ENCODE results near the gene WWC2.
"Not testable (repeated sequence)": the region's sequence is repeated elsewhere in the genome, so short reads cannot be mapped to it uniquely, and the experiment has no call there.

WWC2 gene

DNA sequence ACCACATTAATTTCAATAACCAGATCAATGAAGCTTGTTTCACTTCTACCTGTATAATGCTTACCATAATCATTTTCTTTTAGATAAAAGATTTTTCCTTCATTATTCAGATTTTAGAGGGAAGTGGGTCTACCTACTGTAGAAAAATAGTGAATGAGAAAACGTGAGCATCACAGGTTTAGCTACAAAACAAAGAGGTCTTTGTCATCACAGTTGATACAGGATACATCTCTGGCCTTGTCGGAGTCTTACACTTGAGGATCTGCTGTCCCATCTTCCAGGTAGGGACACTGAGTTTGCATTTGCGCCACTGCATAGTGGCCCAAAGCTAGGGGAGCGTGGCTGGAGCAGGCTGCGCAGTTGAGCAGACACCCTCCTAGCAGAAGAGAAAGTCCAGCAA is 222.5 kb downstream of the WWC2 start:
- FAIRE-seq: no peak

DNA sequence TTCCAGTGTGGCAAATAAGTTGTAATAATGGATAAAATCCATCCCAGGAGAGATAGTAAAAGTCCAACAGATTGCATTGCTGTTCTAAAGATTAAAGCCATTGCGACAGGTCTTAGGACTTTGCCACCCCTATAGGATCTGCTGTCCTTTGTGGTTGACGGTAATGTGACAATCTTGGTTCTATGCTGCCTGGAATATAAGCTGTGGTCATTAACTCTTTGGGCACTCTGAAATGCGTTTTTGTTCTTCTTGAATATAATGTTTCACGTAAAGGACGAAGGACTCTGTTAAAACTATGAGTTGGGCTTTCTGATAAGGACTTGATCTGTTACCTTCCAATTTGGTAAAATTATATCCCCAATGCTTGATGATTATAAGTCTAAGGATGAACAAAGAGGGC is 223.3 kb downstream of the WWC2 start, which contains the start of gene CLDN24:
Gene CLDN24, minus strand, starts transcription at position 101 of the 400 bp plus-strand sequence. Its CDS starts 0 bp downstream, at position 101.
- FAIRE-seq (no peak), DNase-seq (ENCODE audit: insufficient read length, low spot score) (no peak)
- TF ChIP-seq POLR2A (IDR thresholded peaks at IDR 0.05; ENCODE audit: low read depth, low read length): no peak

More for the DNA sequence above, 222.5 kb downstream of the WWC2 start:
- no peak for TF ChIP-seq POLR2A (IDR thresholded peaks at IDR 0.05; ENCODE audit: low read depth, low read length)
- DNase-seq (ENCODE audit: insufficient read length, low spot score): no peak

- no peak for TF ChIP-seq POLR2A (IDR thresholded peaks at IDR 0.05; ENCODE audit: low read depth, low read length)
- FAIRE-seq (no peak), DNase-seq (ENCODE audit: insufficient read length, low spot score) (no peak)
Observed at GRCh38 chr4:183323295-183323694, 224.2 kb downstream of the WWC2 start.

DNA sequence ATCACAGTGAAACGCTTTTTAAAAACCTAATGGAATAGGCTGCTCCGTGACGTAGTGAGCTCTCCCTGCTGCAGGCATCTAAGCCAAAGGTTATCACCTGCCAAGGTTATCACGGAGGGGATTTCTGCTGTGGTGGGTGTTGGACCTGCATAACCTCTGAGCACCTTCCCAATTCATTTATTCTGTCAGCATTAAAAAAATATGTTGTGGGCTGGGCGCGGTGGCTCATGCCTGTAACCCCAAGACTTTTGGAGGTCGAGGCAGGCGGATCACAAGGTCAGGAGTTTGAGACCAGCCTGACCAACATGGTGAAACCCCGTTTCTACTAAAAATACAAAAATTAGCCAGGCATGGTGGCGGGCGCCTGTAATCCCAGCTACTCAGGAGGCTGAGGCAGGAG is 225.0 kb downstream of the WWC2 start:
- DNase-seq (ENCODE audit: insufficient read length, low spot score); FAIRE-seq: not testable (repeated sequence)

- FAIRE-seq (no peak), DNase-seq (ENCODE audit: insufficient read length, low spot score) (no peak)
- TF ChIP-seq POLR2A (IDR thresholded peaks at IDR 0.05; ENCODE audit: low read depth, low read length): no peak
Observed at GRCh38 chr4:183324619-183325018, 225.6 kb downstream of the WWC2 start.

GRCh38 chr4:183326387-183326786 is 227.3 kb downstream of the WWC2 start:
- not testable (repeated sequence) for DNase-seq (ENCODE audit: insufficient read length, low spot score); FAIRE-seq

DNA sequence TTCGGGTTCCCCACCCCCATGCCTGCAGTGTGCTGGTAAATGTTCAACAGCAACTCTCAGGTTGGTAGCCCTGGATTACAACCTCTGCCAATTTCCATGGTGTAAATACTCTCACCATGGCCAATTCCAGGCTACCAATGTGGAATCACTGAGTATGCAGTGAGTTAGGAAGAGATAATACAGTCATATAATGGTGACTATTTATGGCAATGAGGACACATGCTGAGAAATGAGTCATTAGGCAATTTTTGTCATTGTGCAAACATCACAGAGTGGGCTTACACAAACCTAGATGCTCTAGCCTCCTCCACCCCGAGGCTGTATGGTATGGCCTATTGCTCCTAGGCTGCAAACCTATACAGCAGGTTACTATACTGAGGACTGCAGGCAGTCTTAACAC is 227.8 kb downstream of the WWC2 start:
- TF ChIP-seq POLR2A (IDR thresholded peaks at IDR 0.05; ENCODE audit: low read depth, low read length): no peak
- DNase-seq (ENCODE audit: insufficient read length, low spot score) (no peak), FAIRE-seq (no peak)

- TF ChIP-seq POLR2A (IDR thresholded peaks at IDR 0.05; ENCODE audit: low read depth, low read length): no peak
- FAIRE-seq: no peak
- DNase-seq (ENCODE audit: insufficient read length, low spot score): no peak
Observed at GRCh38 chr4:183327827-183328226, 228.8 kb downstream of the WWC2 start.

DNA sequence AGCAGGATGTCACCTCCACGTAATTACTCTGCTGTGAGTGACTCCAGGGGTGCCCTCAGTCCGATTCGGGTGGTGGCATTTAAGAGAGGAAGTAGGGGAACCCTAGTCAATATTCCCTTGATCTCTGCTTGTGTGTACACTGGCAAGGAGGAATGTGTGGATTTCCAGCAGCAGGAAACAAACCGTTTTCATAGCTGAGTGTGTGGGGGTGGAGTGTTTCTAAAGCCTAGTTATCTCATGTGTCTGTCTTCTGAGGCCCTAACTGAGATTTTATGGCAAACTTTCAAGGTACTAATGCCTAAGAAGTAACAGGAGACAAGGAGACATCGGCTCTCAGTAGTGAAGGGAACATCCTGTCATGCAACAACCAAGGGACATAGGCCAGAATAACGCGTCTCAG is 229.8 kb downstream of the WWC2 start:
- no peak for TF ChIP-seq POLR2A (IDR thresholded peaks at IDR 0.05; ENCODE audit: low read depth, low read length)
- FAIRE-seq: no peak
- DNase-seq (ENCODE audit: insufficient read length, low spot score): no peak

GRCh38 chr4:183329244-183329643 is 230.2 kb downstream of the WWC2 start:
- DNase-seq (ENCODE audit: insufficient read length, low spot score) (no peak), FAIRE-seq (no peak)
- no peak for TF ChIP-seq POLR2A (IDR thresholded peaks at IDR 0.05; ENCODE audit: low read depth, low read length)

DNA sequence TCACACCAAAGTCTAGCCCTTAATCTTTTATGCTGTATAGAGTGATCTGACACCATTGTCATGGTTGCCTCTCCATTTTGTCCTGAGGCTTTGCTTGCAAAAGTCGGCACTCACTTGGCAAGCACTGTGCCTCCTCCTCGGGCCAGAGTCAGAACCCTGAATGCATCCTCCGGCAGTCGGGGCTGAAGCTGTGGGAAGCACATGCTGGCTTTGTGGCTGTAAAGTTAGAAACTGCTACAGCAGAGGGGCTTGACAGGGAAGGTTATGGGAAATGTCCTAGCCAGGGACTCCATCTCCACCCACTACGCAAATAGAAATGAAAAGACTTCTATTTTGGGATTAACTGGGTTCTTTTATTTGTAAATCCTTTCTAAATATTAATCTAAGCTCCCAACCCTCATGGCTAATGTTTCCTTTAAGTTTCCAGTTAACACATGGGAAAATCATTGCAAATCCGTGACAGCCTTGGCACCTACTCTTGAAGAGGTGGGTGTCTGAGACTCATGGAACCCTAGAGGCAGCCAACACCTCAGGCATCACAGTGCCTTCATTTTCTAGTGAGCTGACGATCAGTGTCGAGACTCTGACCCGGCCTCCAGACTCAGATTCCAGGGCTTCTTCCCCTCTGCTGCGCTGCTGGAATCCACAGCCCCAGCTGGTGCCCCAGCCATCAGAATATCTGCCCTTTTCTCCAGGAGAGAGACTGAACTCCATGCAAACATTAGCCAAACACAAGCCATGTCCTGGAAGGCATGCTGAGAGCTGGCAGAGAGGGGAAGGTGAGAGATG is 231.1 kb downstream of the WWC2 start:
- TF ChIP-seq POLR2A (IDR thresholded peaks at IDR 0.05; ENCODE audit: low read depth, low read length): no peak
- FAIRE-seq: no peak
- DNase-seq (ENCODE audit: insufficient read length, low spot score): no peak

DNA sequence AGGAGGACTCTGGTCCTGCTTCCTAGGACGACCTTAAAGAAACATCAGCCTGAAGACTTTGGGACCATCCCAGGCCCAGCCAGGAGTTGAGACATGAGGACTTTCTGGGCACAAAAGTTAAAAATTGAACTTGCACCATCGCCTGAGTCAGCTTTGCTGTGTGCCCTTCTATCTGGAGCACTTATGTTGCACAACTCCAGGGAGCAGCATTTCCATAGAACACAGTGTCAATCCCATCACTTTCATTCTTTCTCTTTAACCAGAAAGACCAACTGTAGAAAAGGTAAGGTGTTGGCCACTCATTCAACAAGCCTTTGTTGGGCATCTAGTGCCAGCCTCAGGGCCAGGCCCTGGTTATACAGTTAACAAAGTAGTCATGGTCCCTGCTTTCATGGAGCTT is 231.8 kb downstream of the WWC2 start:
- FAIRE-seq: no peak
- no peak for TF ChIP-seq POLR2A (IDR thresholded peaks at IDR 0.05; ENCODE audit: low read depth, low read length)
- DNase-seq (ENCODE audit: insufficient read length, low spot score): no peak

- TF ChIP-seq POLR2A (IDR thresholded peaks at IDR 0.05; ENCODE audit: low read depth, low read length): no peak
- no peak for FAIRE-seq
- no peak for DNase-seq (ENCODE audit: insufficient read length, low spot score)
Observed at GRCh38 chr4:183332447-183332846, 233.4 kb downstream of the WWC2 start.

DNA sequence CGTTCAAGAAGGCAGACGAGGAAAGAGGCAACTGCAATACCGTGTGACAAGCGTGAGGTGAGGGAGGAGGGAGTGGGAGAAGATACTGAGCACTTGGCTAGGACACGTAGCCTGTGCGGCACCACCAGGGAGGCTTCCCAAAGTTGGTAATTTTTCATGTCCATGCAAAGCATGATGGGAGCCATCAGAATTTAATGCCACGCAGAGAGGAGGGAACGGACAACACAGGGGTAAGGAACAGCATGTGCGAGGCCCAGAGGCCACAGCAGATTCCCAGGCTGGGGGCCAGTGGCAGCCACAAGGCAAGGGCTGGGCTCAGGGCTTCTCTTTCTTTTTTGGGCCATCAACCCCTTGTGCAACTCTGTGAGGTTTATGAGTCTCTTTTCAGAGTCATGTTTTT is 234.1 kb downstream of the WWC2 start:
- FAIRE-seq (no peak), DNase-seq (ENCODE audit: insufficient read length, low spot score) (no peak)
- no peak for TF ChIP-seq POLR2A (IDR thresholded peaks at IDR 0.05; ENCODE audit: low read depth, low read length)

DNA sequence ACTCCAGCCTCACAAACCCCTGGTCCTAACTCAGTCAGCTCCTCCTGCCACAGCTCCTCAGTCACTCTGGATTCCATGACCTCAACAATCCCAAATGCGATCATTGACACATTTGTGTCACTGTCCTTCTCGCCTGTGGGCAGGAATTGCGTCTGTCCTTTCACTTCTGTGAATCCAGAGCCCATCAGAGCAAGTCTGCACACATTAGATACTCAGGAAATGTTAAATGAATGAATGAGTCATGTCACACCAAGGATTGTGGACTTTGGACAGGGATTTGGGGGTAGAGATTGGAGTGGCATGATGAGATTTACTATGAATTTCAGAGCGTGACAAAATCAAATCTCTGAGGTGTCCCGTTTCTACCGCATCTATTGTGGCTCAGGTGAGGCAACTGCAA is 234.9 kb downstream of the WWC2 start:
- TF ChIP-seq POLR2A (IDR thresholded peaks at IDR 0.05; ENCODE audit: low read depth, low read length): no peak
- FAIRE-seq (no peak), DNase-seq (ENCODE audit: insufficient read length, low spot score) (no peak)

Measured in H54 (cell line).